HepG2 (cell line): Measurements from ENCODE around the gene TCAP. TPM values are rescaled to one million over a fixed set of nuclear protein-coding genes. Genes with fewer than 3 reads are reported as not detected.

ENCODE experiments used
- ATAC-seq: fragments of 200-7000 bp; cut with Tn5 transposase; 3 replicates; pipeline ENCODE4 v1.9.1; 2020; ENCODE audit warnings: mild to moderate bottlenecking, moderate library complexity
- BruUV-seq: library from RNA; stranded (reverse); fragments of 400-500 nt; replicated peaks from 2 replicates; lab custom pipeline; 2021; lab: Mats Ljungman, UMichigan
- CTCF ChIA-PET: fragments of 300-600 bp; formaldehyde crosslinking; extraction: SDS; loops from one replicate; lab custom pipeline; 2021; ENCODE audit warnings: low total read pairs, inconsistent platforms, low intra/inter-chr PET ratio; lab: Yijun Ruan, JAX
- POLR2A ChIA-PET: fragments of 350-600 bp; sonication (Branson Sonifier 250); formaldehyde crosslinking; loops from one replicate; lab custom pipeline; 2020; ENCODE audit warnings: antibody characterized with exemption, inconsistent platforms; lab: Yijun Ruan, JAX
- DNase-seq: peaks from one replicate; pipeline ENCODE4 v3.0.0-alpha.2; 2015; ENCODE audit warnings: low spot score
- FAIRE-seq: peaks from 3 replicates; lab custom pipeline; 2011; peaks lifted over from hg19 to GRCh38; lab: Jason Lieb, UNC
- H2AFZ ChIP-seq: one replicate; pipeline ENCODE4 v1.6.1; 2011; ENCODE audit warnings: low read length, inconsistent platforms
- H3K27ac ChIP-seq: fragments of 300-600 bp; 3 replicates; pipeline ENCODE4 v1.8.0; 2011; ENCODE audit warnings: mixed run types, mild to moderate bottlenecking, mixed read lengths, low read length, inconsistent platforms; ENCODE audit not compliant: insufficient read depth; ENCODE audit errors: extremely low read length
- H3K27me3 ChIP-seq, 2 experiments: fragments of 200-600 bp in 1 of 2; 2 replicates in 1 of 2; 3 replicates in 1 of 2; pipeline versions ENCODE4 v1.6.0 to v1.8.0; 2011; ENCODE audit warnings: low read length in 2 of 2, mild to moderate bottlenecking in 2 of 2, moderate library complexity in 2 of 2, inconsistent platforms in 1 of 2; ENCODE audit not compliant: insufficient read depth in 2 of 2, control insufficient read depth in 1 of 2
- H3K36me3 ChIP-seq, 2 experiments: fragments of 200-600 bp in 1 of 2; replicated peaks in 1 of 2; 2 replicates in 1 of 2; 3 replicates in 1 of 2; pipeline versions ENCODE4 v1.5.1 to v1.8.0; 2011; ENCODE audit warnings: low read length in 2 of 2, inconsistent platforms in 1 of 2; ENCODE audit not compliant: insufficient read depth in 2 of 2, control insufficient read depth in 1 of 2
- H3K4me1 ChIP-seq: 2 replicates; pipeline ENCODE4 v1.5.1; 2012; ENCODE audit warnings: low read length, inconsistent platforms; ENCODE audit not compliant: insufficient read depth
- H3K4me2 ChIP-seq: 2 replicates; pipeline ENCODE4 v1.6.0; 2011; ENCODE audit warnings: low read depth, low read length, inconsistent platforms
- H3K4me3 ChIP-seq, 3 experiments: fragments of 200-600 bp in 1 of 3; sonication (generic), shearing (Covaris generic) in 1 of 3; replicated peaks in 1 of 3; 2 replicates each; pipeline ENCODE4 v1.5.1; 2011 to 2016; ENCODE audit warnings: low read length in 3 of 3, inconsistent platforms in 2 of 3, low read depth in 2 of 3, mild to moderate bottlenecking in 2 of 3, control low read depth in 1 of 3, mixed read lengths in 1 of 3; ENCODE audit not compliant: insufficient read depth in 1 of 3
- H3K79me2 ChIP-seq: one replicate; pipeline ENCODE4 v1.6.1; 2011; ENCODE audit warnings: low read length, inconsistent platforms; ENCODE audit not compliant: insufficient read depth
- H3K9ac ChIP-seq: 2 replicates; pipeline ENCODE4 v1.6.0; 2011; ENCODE audit warnings: mild to moderate bottlenecking, low read depth, low read length, inconsistent platforms; ENCODE audit not compliant: insufficient read depth
- H3K9me3 ChIP-seq: 2 replicates; pipeline ENCODE4 v1.5.1; 2012; ENCODE audit warnings: mild to moderate bottlenecking, low read length
- H4K20me1 ChIP-seq: 2 replicates; pipeline ENCODE4 v1.6.0; 2011; ENCODE audit warnings: inconsistent platforms, mild to moderate bottlenecking, low read length, moderate library complexity; ENCODE audit not compliant: insufficient read depth
- AGO2 ChIP-seq: fragments of 200-400 bp; formaldehyde crosslinking; optimal IDR thresholded peaks from 2 replicates; pipeline ENCODE3; 2017; ENCODE audit warnings: mild to moderate bottlenecking, low read depth, low read length, moderate library complexity
- CBX2 ChIP-seq, 2 experiments: fragments of 200-600 bp in 1 of 2; sonication (generic); formaldehyde crosslinking in 1 of 2; IDR thresholded peaks; 2 replicates each; pipeline versions ENCODE4 v1.7.0 to v1.8.1; 2018 to 2022; ENCODE audit warnings: low read depth in 2 of 2, low read length in 1 of 2, mild to moderate bottlenecking in 1 of 2, missing genetic modification reagents in 1 of 2
- E2F1 ChIP-seq: sonication (generic); formaldehyde crosslinking; IDR thresholded peaks from 2 replicates; pipeline ENCODE4 v1.5.0; 2020; ENCODE audit warnings: missing genetic modification reagents
- IRF9 ChIP-seq: sonication (generic); formaldehyde crosslinking; IDR thresholded peaks from 2 replicates; pipeline ENCODE4 v1.8.0; 2022; ENCODE audit warnings: missing genetic modification reagents, mild to moderate bottlenecking, borderline replicate concordance
- NCOA1 ChIP-seq: sonication (generic); formaldehyde crosslinking; IDR thresholded peaks from 2 replicates; pipeline ENCODE4 v1.9.0; 2021; ENCODE audit warnings: missing genetic modification reagents
- NCOA2 ChIP-seq: sonication (generic); formaldehyde crosslinking; IDR thresholded peaks from 2 replicates; pipeline ENCODE4 v1.8.0; 2022; ENCODE audit warnings: inconsistent platforms
- NR2F1 ChIP-seq, 2 experiments: fragments of 450-650 bp in 1 of 2; formaldehyde crosslinking in 1 of 2; IDR thresholded peaks; 2 replicates each; pipeline versions ENCODE4 v1.5.0 to v1.6.1; 2016 to 2020; ENCODE audit warnings: mild to moderate bottlenecking in 1 of 2, missing compliant biosample characterization in 1 of 2, missing genetic modification reagents in 1 of 2, moderate library complexity in 1 of 2
- PCBP1 ChIP-seq: fragments of 200-400 bp; formaldehyde crosslinking; IDR thresholded peaks from 2 replicates; pipeline ENCODE4 v1.6.1; 2017; ENCODE audit warnings: mild to moderate bottlenecking, low read depth, low read length, borderline replicate concordance
- REXO4 ChIP-seq: sonication (generic); formaldehyde crosslinking; IDR thresholded peaks from 2 replicates; pipeline ENCODE4 v1.8.0; 2022; ENCODE audit warnings: missing genetic modification reagents, mild to moderate bottlenecking, borderline replicate concordance
- RXRB ChIP-seq: IDR thresholded peaks from 2 replicates; pipeline ENCODE4 v1.6.1; 2016; ENCODE audit warnings: borderline replicate concordance, missing genetic modification reagents, missing compliant biosample characterization
- ZNF3 ChIP-seq: IDR thresholded peaks from 2 replicates; pipeline ENCODE4 v1.7.0; 2017; ENCODE audit warnings: inconsistent platforms
- ZNF746 ChIP-seq: sonication (generic); formaldehyde crosslinking; IDR thresholded peaks from 2 replicates; pipeline ENCODE4 v1.8.0; 2022; ENCODE audit warnings: mild to moderate bottlenecking, missing genetic modification reagents
- ZNF749 ChIP-seq: sonication (generic); formaldehyde crosslinking; IDR thresholded peaks from 2 replicates; pipeline ENCODE4 v1.8.0; 2022; ENCODE audit warnings: mild to moderate bottlenecking, missing genetic modification reagents, moderate library complexity, borderline replicate concordance
- ZNF75D ChIP-seq: sonication (generic); formaldehyde crosslinking; IDR thresholded peaks from 2 replicates; pipeline ENCODE4 v1.8.1; 2023; ENCODE audit warnings: missing genetic modification reagents, mild to moderate bottlenecking, borderline replicate concordance
- ZSCAN22 ChIP-seq: sonication (generic); formaldehyde crosslinking; IDR thresholded peaks from 2 replicates; pipeline ENCODE4 v1.4.0; 2020; ENCODE audit warnings: mild to moderate bottlenecking, missing genetic modification reagents
- WGBS: methylation state at CpG from one replicate; pipeline ENCODE4 v1.1.6; 2017; ENCODE audit warnings: low lambda C conversion rate; 5-methylcytosine and 5-hydroxymethylcytosine counted together
- in situ Hi-C: cut with HindIII; loops from 2 replicates; pipeline ENCODE4 v1.10.0; 2017; ENCODE audit warnings: low pct_unique_long_range_greater_than_20kb; ENCODE audit not compliant: extremely low pct_ligation_motif_present
- intact Hi-C: fragments of 100-400 bp; cut with micrococcal nuclease; formaldehyde crosslinking; loops from one replicate; pipeline ENCODE4 v1.10.0; 2022; ENCODE audit not compliant: unreplicated experiment
- polyA plus RNA-seq, 8 experiments: library from polyadenylated mRNA; depleted of rRNA in 3 of 8; stranded (reverse) in 7 of 8; unstranded in 1 of 8; fragments of >200 nt; fragmentation: Illumina TruSeq in 4 of 8; extraction: Trizol in 4 of 8; gene quantifications; 2 replicates each; pipeline versions ENCODE4 v1.2.1 to v1.2.3, GENCODE V29; 2011 to 2016; ENCODE audit warnings: low read depth in 4 of 8, missing spikeins in 1 of 8, mixed read lengths in 1 of 8; ENCODE audit not compliant: insufficient read depth in 1 of 8
- total RNA-seq, 5 experiments: library from RNA; depleted of rRNA; stranded (reverse); fragments of >200 nt; fragmentation: Illumina TruSeq; extraction: Trizol; gene quantifications; 2 replicates each; pipeline ENCODE4 v1.2.3, GENCODE V29; 2016; ENCODE audit warnings: low read depth in 1 of 5
- TF ChIP-seq, protein P1 (sequence below): sonication (generic); formaldehyde crosslinking; IDR thresholded peaks from 2 replicates; pipeline ENCODE4 v1.5.0; 2020; ENCODE audit warnings: missing genetic modification reagents
- TF ChIP-seq, protein P2 (sequence below): sonication (generic); formaldehyde crosslinking; IDR thresholded peaks from 2 replicates; pipeline ENCODE4 v1.9.0; 2021; ENCODE audit warnings: missing genetic modification reagents, borderline replicate concordance
- TF ChIP-seq, protein P3 (sequence below): sonication (generic); formaldehyde crosslinking; IDR thresholded peaks from 2 replicates; pipeline ENCODE4 v1.8.1; 2023; ENCODE audit warnings: mild to moderate bottlenecking, missing genetic modification reagents

Gene TCAP
- total and polyA plus RNA-seq, 2 of the 13 experiments (the other 11 are each of a cell fraction or from before 2014, with no cell fraction given): 0.24 to 0.65 TPM

GRCh38 chr17:39633570-39634183 is 31.5 kb upstream of the TCAP start:
- FAIRE-seq: no peak
- no peak for TF ChIP-seq REXO4
- TF ChIP-seq, protein P1, sequence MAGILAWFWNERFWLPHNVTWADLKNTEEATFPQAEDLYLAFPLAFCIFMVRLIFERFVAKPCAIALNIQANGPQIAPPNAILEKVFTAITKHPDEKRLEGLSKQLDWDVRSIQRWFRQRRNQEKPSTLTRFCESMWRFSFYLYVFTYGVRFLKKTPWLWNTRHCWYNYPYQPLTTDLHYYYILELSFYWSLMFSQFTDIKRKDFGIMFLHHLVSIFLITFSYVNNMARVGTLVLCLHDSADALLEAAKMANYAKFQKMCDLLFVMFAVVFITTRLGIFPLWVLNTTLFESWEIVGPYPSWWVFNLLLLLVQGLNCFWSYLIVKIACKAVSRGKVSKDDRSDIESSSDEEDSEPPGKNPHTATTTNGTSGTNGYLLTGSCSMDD (CRISPR knock-in tag): no peak
- no peak for TF ChIP-seq ZSCAN22 (CRISPR knock-in tag)
- no peak for TF ChIP-seq CBX2 (IDR thresholded peaks at IDR 0.05; ENCODE audit: low read depth, low read length)
- TF ChIP-seq CBX2 (CRISPR knock-in tag; IDR thresholded peaks at IDR 0.05; ENCODE audit: low read depth): no peak
- no peak for TF ChIP-seq NR2F1 (CRISPR knock-in tag; IDR thresholded peaks at IDR 0.05)
- no peak for TF ChIP-seq E2F1 (CRISPR knock-in tag)
- no peak for TF ChIP-seq AGO2
- TF ChIP-seq, protein P2, sequence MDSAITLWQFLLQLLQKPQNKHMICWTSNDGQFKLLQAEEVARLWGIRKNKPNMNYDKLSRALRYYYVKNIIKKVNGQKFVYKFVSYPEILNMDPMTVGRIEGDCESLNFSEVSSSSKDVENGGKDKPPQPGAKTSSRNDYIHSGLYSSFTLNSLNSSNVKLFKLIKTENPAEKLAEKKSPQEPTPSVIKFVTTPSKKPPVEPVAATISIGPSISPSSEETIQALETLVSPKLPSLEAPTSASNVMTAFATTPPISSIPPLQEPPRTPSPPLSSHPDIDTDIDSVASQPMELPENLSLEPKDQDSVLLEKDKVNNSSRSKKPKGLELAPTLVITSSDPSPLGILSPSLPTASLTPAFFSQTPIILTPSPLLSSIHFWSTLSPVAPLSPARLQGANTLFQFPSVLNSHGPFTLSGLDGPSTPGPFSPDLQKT (CRISPR knock-in tag): no peak
- no peak for TF ChIP-seq IRF9
- no peak for TF ChIP-seq ZNF75D (CRISPR knock-in tag)
- TF ChIP-seq PCBP1: no peak
- TF ChIP-seq, protein P3, sequence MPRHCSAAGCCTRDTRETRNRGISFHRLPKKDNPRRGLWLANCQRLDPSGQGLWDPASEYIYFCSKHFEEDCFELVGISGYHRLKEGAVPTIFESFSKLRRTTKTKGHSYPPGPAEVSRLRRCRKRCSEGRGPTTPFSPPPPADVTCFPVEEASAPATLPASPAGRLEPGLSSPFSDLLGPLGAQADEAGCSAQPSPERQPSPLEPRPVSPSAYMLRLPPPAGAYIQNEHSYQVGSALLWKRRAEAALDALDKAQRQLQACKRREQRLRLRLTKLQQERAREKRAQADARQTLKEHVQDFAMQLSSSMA (CRISPR knock-in tag): no peak
- TF ChIP-seq NCOA2: no peak
- no peak for TF ChIP-seq NCOA1 (CRISPR knock-in tag)
- TF ChIP-seq ZNF3 (CRISPR knock-in tag): no peak
- TF ChIP-seq ZNF749 (CRISPR knock-in tag): no peak
- no peak for TF ChIP-seq RXRB (CRISPR knock-in tag)
- no peak for TF ChIP-seq ZNF746
- no peaks in the 10 kb centered on the region for H3K9me3 ChIP-seq
- H3K27ac ChIP-seq: no peak overlapping the region
- no TSS peak for BruUV-seq
- WGBS: 31% methylated on average over 8 of the region's 8 CpGs
- H3K4me2 ChIP-seq: no peak overlapping the region
- ATAC-seq: no peak
- H4K20me1 ChIP-seq: no peaks in the 10 kb centered on the region
- H3K4me3 ChIP-seq: no peak overlapping the region
- H2AFZ ChIP-seq: no peak overlapping the region
- no peak overlapping the region for H3K9ac ChIP-seq
- intact Hi-C loops (loop anchor here (1.0 kb wide), 1 partner anchor 10 kb away; no protein-coding TSS in a partner anchor), in situ Hi-C loops (no loop called here)
- H3K36me3 ChIP-seq: no peaks in the 10 kb centered on the region
- ChIA-PET CTCF (interaction anchor here (0.9 to 5.6 kb wide), 4 partner anchors 11 to 120 kb away, joined by 5 to 70 read pairs (median 8); no protein-coding TSS in a partner anchor), POLR2A (interaction anchor here (1.0 to 1.1 kb wide), 2 partner anchors 10 to 38 kb away, joined by 3 read pairs; no protein-coding TSS in a partner anchor)
- peaks cover 5 to 40% of the 10 kb centered on the region in 2 experiments; a peak in 3 of 5 replicates for H3K27me3 ChIP-seq
- peaks cover 86% of the 10 kb centered on the region for H3K4me1 ChIP-seq
- no peak for DNase-seq
- peaks cover 14% of the 10 kb centered on the region for H3K79me2 ChIP-seq
